GM18511 (cell line): Measurements from ENCODE around the gene RALGAPA2.

Experiments used
- ATAC-seq: cut with Tn5 transposase; IDR thresholded peaks from one replicate; pipeline ENCODE4 v1.9.1; 2021; ENCODE audit warnings: mild to moderate bottlenecking, moderate library complexity; ENCODE audit not compliant: unreplicated experiment

Gene RALGAPA2

DNA sequence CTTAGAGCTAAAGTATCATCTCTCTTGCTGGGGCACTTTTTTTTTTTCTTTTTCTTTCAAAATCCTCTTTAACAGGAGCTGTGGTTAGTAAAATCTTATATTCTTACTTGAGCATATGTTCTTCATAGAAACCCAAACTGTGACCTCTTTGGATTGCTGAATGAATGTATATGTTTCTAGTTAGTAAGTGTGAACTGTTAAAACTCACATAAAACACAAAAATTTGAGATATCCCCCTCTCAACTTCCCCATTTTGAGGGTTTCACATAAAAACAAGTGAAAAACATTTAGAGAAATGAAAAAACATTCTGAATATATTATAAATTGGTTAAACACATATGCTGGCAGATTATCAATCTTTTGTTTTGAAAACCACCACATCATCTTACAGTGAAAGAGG, 266.4 kb downstream of the RALGAPA2 start:
- ATAC-seq = no peak

GRCh38 chr20:20443504-20443903, 268.9 kb downstream of the RALGAPA2 start:
- no peak for ATAC-seq

DNA sequence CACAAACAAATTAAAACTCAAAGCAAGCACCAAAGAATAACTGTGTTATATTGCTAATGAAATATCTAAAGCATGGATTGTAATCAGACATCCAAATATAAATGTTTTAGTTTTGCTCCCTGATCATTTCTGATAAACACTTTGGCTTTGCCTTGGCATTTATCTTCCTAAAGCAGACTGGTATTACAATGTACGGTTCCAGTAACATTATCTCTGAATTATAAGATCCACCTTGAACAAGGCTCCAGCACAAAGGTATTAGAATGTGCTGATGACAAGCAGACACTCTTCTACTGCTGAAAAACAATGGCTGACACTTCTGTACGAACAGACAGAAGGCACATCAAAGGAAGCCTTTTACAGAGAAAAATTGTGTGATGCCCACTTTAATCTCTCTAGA, 270.0 kb downstream of the RALGAPA2 start:
- no peak for ATAC-seq

DNA sequence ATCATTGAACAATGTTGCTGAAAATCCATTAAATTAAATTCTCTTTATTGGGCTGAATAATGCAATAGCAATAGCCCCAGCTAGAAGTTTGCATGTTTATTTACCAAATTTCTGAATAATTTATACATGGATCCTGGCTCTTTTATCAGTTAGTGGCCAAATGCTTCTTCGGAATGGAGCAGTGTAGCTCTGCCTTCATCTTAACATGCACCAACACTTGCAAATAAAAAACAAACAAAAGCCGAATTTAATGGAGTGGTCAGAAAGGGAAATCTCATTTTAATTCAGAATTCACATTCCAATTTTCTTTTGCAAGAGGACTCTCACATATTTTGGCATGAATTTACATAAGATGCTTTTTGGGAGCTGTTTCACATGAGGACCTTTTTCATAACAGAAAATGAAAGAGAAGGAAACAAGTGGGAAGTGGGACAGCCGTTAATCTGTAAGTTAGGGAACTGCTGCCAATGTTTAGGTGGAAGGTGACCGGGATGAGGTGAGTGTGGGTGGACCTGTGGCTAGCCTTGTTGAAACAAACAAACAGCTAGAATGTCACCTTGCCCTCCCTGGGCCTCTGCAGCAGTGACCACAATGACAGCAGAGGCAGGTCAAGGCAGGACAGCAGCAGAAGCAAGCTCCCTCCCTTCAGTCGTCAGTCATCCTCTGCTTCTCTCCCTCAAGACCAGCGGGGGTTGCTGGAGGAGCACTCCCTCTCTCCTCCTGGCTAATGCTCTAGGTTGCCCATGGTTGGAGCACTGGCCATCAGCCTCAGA, 271.4 kb downstream of the RALGAPA2 start:
- no peak for ATAC-seq

- no peak for ATAC-seq
These were observed 272.0 kb downstream of the RALGAPA2 start for GRCh38 chr20:20440481-20440880.

- no peak for ATAC-seq
These were observed 272.7 kb downstream of the RALGAPA2 start for GRCh38 chr20:20439602-20440190.

- no peak for ATAC-seq
These were observed 275.1 kb downstream of the RALGAPA2 start for GRCh38 chr20:20437314-20437713.

GRCh38 chr20:20436689-20437088, 275.8 kb downstream of the RALGAPA2 start:
- no peak for ATAC-seq

- no peak for ATAC-seq
These were observed 277.0 kb downstream of the RALGAPA2 start for GRCh38 chr20:20435453-20435852.

DNA sequence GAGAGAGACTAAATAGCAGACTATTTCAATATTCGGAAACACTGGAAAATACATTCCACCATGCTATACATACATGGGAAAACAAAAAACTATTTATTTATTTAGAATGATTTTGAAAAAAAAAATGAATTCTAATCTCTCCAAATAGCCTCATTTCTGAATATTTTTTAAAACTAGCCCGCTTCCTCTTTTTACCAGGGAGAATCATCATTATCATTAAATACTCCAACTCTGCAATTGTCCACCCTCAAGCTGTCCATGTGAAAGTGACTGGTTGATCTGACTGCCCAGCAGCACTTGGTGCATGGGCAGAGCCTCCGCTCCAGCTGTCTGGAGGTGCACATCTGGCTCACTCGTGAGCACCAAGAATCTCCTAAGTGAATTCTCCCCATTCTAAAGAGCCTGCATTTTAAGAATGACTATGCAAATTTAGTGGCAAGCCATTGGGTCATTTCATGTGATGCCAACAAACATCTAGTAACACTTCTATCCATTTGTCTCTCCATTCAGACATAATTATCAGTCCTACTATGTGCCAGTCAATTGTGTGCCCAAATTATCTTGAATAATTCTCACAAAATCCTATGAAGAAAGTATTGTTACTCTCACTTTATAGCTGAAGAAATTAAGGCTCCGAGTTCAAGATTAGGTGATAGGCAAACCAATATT, 279.7 kb downstream of the RALGAPA2 start:
- ATAC-seq = no peak

- ATAC-seq = no peak
These were observed 282.4 kb downstream of the RALGAPA2 start for GRCh38 chr20:20430066-20430465.

GRCh38 chr20:20428067-20428466, 284.4 kb downstream of the RALGAPA2 start:
- no peak for ATAC-seq

DNA sequence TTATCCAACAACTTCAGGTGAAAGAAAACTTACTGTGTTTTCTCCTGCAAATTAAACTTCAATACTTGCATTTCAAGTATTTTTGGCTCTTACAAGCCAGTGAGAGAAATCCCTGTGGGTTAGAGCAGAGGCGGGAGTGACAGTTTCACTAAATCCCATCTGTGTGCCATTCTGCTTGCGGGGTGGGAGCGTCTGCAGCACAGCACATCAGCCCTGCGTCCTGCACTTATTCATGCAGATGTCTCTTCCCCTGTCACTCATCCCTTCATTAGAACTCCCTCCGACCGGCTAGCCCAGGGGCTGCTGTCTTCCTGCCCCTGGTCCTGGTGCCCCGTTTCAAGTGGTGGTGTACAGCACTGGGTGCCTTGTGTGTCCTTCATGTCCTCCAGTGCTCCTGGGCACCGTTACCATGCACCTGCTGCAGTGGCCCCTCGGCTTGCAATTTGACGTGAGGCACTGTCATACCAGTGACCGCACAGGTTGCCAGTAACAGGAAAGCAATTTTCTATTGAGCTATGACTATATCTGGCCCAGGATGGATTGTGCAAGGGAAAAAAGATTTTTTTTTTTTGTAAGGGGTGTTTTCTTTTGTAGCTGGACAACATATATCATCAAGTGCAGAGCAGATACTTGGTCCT, 285.1 kb downstream of the RALGAPA2 start:
- no peak for ATAC-seq

GRCh38 chr20:20426655-20426907, 285.9 kb downstream of the RALGAPA2 start:
- no peak for ATAC-seq

GRCh38 chr20:20425823-20426654, 286.4 kb downstream of the RALGAPA2 start:
- ATAC-seq = no peak

GRCh38 chr20:20423117-20423516, 289.3 kb downstream of the RALGAPA2 start:
- ATAC-seq = no peak

- ATAC-seq = no peak
These were observed 294.4 kb downstream of the RALGAPA2 start for GRCh38 chr20:20417876-20418676.

DNA sequence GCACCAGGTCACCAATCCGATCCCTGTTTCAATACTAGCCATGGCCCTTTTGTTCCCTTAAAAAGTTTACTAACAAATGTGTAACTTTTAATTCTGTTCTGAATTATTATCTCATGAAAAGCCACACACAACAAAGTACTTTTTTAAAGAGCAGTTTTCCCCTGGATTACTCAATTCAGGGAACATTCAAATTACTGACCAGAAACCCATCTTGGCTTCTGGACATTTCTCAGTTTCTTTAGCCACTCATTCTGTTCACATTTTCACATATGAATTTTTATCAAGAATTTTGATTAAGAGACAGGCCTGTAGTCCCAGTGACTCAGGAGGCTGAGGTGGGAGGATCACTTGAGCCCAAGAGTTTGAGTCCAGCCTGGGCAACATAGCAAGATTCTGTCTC, 297.1 kb downstream of the RALGAPA2 start:
- no peak for ATAC-seq

GRCh38 chr20:20414640-20415220, 297.7 kb downstream of the RALGAPA2 start:
- no peak for ATAC-seq

DNA sequence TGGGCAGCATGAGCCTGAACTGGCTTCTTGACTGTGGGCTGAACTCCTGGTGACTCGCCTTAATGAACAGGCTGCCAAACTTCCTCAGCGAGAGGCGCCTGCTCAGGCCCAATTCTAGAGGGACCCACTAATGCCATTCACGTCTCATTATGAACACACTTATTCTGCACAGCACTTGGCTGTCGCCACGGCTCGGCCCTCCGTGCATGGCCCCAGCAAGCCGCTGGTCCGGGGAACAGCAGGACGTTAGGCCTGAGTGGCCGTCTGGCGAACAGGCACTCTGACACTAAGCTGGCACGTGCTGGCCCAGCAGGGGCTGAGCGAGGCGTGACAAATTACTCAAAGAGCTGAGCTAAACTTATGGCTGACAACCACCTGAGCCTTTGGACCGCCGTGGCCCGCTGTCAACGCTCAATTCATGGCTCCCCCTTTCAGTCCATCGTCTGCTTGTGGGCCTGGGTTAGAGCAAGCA, 298.6 kb downstream of the RALGAPA2 start:
- no peak for ATAC-seq
